Subcutaneous abdominal adipose tissue (tissue), 5 donors: Measurements from ENCODE around the gene EIF2S3.

Experiments used
- H3K27ac ChIP-seq: one replicate; pipeline ENCODE4 v1.7.0; 2013; ENCODE audit warnings: low read depth, mild to moderate bottlenecking, inconsistent platforms, low read length, moderate library complexity
- H3K27me3 ChIP-seq, 5 donors: one replicate each; pipeline ENCODE4 v1.7.0; 2013; ENCODE audit warnings: low read length in 5 of 5, inconsistent platforms in 1 of 5; ENCODE audit not compliant: control insufficient read depth in 5 of 5, insufficient read depth in 4 of 5
- H3K36me3 ChIP-seq, 5 donors: one replicate each; pipeline ENCODE4 v1.7.0; 2013; ENCODE audit warnings: low read length in 5 of 5; ENCODE audit not compliant: control insufficient read depth in 5 of 5, insufficient read depth in 5 of 5
- H3K4me1 ChIP-seq, 5 donors: one replicate each; pipeline ENCODE4 v1.7.0; 2013; ENCODE audit warnings: low read length in 5 of 5, mild to moderate bottlenecking in 3 of 5, moderate library complexity in 1 of 5; ENCODE audit not compliant: control insufficient read depth in 5 of 5, insufficient read depth in 5 of 5
- H3K4me3 ChIP-seq, 5 donors: one replicate each; pipeline ENCODE4 v1.7.0; 2013; ENCODE audit warnings: low read length in 5 of 5, low read depth in 1 of 5
- H3K9ac ChIP-seq, 5 donors: one replicate each; pipeline ENCODE4 v1.7.0; 2013; ENCODE audit warnings: low read length in 5 of 5, mild to moderate bottlenecking in 4 of 5, moderate library complexity in 3 of 5
- H3K9me3 ChIP-seq, 5 donors: one replicate each; pipeline ENCODE4 v1.7.0; 2013; ENCODE audit warnings: low read length in 5 of 5; ENCODE audit not compliant: control insufficient read depth in 5 of 5
- donor health status: healthy.
- donor health status: healthy.
- donor health status: healthy.
- donor health status: healthy.
- donor health status: healthy.

The EIF2S3 gene

GRCh38 chrX:24023544-24023943 is 31.2 kb upstream of the EIF2S3 start:
- Histone ChIP-seq H3K36me3 (no peaks in the 10 kb centered on the region), H3K27me3 (peaks cover 0 to 5% (median 0%) of the 10 kb centered on the region in 5 donors), H3K4me1 (peaks cover 0 to 9% (median 2%) of the 10 kb centered on the region in 5 donors), H3K9me3 (no peaks in the 10 kb centered on the region), H3K9ac (peak overlapping the region in 4 of 5 donors; percentile 53 to 82 (median 77)), H3K27ac (no peak overlapping the region), H3K4me3 (peak overlapping the region; percentile 62 to 82 (median 75))

GRCh38 chrX:24023972-24024669 is 30.6 kb upstream of the EIF2S3 start:
- no peaks in the 10 kb centered on the region for H3K9me3 ChIP-seq
- no peaks in the 10 kb centered on the region for H3K36me3 ChIP-seq
- H3K4me3 ChIP-seq, result peak overlapping the region; percentile 62 to 82 (median 75)
- peak overlapping the region; percentile 5 to 82 (median 73) for H3K9ac ChIP-seq
- peaks cover 0 to 5% (median 0%) of the 10 kb centered on the region in 5 donors for H3K27me3 ChIP-seq
- peaks cover 0 to 6% (median 0%) of the 10 kb centered on the region in 5 donors for H3K4me1 ChIP-seq
- peak overlapping the region; percentile 42 for H3K27ac ChIP-seq

- Histone ChIP-seq H3K9me3 (no peaks in the 10 kb centered on the region), H3K27ac (peak overlapping the region; percentile 87), H3K4me3 (peak overlapping the region in 4 of 5 donors; percentile 70 to 77 (median 74)), H3K27me3 (peaks cover 0 to 9% (median 0%) of the 10 kb centered on the region in 5 donors), H3K9ac (peak overlapping the region; percentile 5 to 82 (median 73)), H3K36me3 (no peaks in the 10 kb centered on the region), H3K4me1 (peaks cover 0 to 6% (median 0%) of the 10 kb centered on the region in 5 donors)
Measured at GRCh38 chrX:24024819-24025740, 29.7 kb upstream of the EIF2S3 start.

- Histone ChIP-seq H3K4me1 (peaks cover 0 to 2% (median 0%) of the 10 kb centered on the region in 5 donors), H3K27ac (peak overlapping the region; percentile 87), H3K4me3 (peak overlapping the region; percentile 54 to 75 (median 71)), H3K36me3 (no peaks in the 10 kb centered on the region), H3K9ac (peak overlapping the region; percentile 56 to 86 (median 70)), H3K9me3 (no peaks in the 10 kb centered on the region), H3K27me3 (peaks cover 0 to 10% (median 0%) of the 10 kb centered on the region in 5 donors)
Measured at GRCh38 chrX:24025741-24026403, 28.9 kb upstream of the EIF2S3 start.

- Histone ChIP-seq H3K9me3 (no peaks in the 10 kb centered on the region), H3K4me3 (peak overlapping the region; percentile 54 to 75 (median 71)), H3K4me1 (peaks cover 0 to 2% (median 0%) of the 10 kb centered on the region in 5 donors), H3K27ac (peak overlapping the region; percentile 87), H3K36me3 (no peaks in the 10 kb centered on the region), H3K9ac (peak overlapping the region in 3 of 5 donors; percentile 56 to 86 (median 66)), H3K27me3 (peaks cover 0 to 11% (median under 1%) of the 10 kb centered on the region in 5 donors)
Measured at GRCh38 chrX:24026432-24026831, 28.3 kb upstream of the EIF2S3 start.

- Histone ChIP-seq H3K4me3 (peak within 1 kb of the TSS; percentile 54 to 75 (median 71)), H3K9me3 (no peaks in the 10 kb centered on the region), H3K9ac (peak within 1 kb of the TSS in 4 of 5 donors; percentile 56 to 86 (median 69)), H3K36me3 (no peaks in the 10 kb centered on the region), H3K27me3 (peaks cover 0 to 10% (median 3%) of the 10 kb centered on the region in 5 donors), H3K27ac (peak within 1 kb of the TSS; percentile 87), H3K4me1 (peaks cover 0 to 2% (median 0%) of the 10 kb centered on the region in 5 donors)
Measured at GRCh38 chrX:24027086-24027485, 27.7 kb upstream of the EIF2S3 start, which contains the start of gene KLHL15. Gene KLHL15 (minus strand): TSS chrX:24027186. CDS start chrX:24006693, 20,493 bp downstream.

- Histone ChIP-seq H3K9me3 (no peaks in the 10 kb centered on the region), H3K27ac (no peak overlapping the region), H3K27me3 (peaks cover 0 to 10% (median 5%) of the 10 kb centered on the region in 5 donors), H3K4me3 (no peak overlapping the region), H3K36me3 (no peaks in the 10 kb centered on the region), H3K9ac (no peak overlapping the region), H3K4me1 (peaks cover 0 to 2% (median 0%) of the 10 kb centered on the region in 5 donors)
Measured at GRCh38 chrX:24027985-24028384, 26.8 kb upstream of the EIF2S3 start.

GRCh38 chrX:24030597-24030996 is 24.2 kb upstream of the EIF2S3 start:
- H3K27ac ChIP-seq, result no peak overlapping the region
- H3K36me3 ChIP-seq, result no peaks in the 10 kb centered on the region
- H3K27me3 ChIP-seq, result peaks cover 0 to 16% (median 5%) of the 10 kb centered on the region in 5 donors
- H3K4me1 ChIP-seq, result peaks cover 0 to 2% (median 0%) of the 10 kb centered on the region in 5 donors
- H3K4me3 ChIP-seq, result no peak overlapping the region
- no peaks in the 10 kb centered on the region for H3K9me3 ChIP-seq
- no peak overlapping the region for H3K9ac ChIP-seq

- H3K4me1 ChIP-seq, result no peaks in the 10 kb centered on the region
- no peaks in the 10 kb centered on the region for H3K9me3 ChIP-seq
- H3K27ac ChIP-seq, result no peak overlapping the region
- peaks cover 0 to 16% (median 3%) of the 10 kb centered on the region in 5 donors for H3K27me3 ChIP-seq
- no peak overlapping the region for H3K9ac ChIP-seq
- H3K36me3 ChIP-seq, result no peaks in the 10 kb centered on the region
- no peak overlapping the region for H3K4me3 ChIP-seq
Measured at GRCh38 chrX:24034485-24034884, 20.3 kb upstream of the EIF2S3 start.
